Measurements from ENCODE around the gene TIMP2.

- TF ChIP-seq CTCF (IDR thresholded peaks at IDR 0.05) (no peak), POLR2A (IDR thresholded peaks at IDR 0.05) (no peak)
These were observed 5.2 kb downstream of the TIMP2 start for GRCh38 chr17:78919861-78920450.

All from uterus (tissue), 2 donors.